Mucosa of rectum (tissue), 2 donors: ENCODE results near the gene PAQR5.

Experiments used
- H3K27ac ChIP-seq, 2 donors: one replicate each; pipeline ENCODE4 v1.7.0; 2013; ENCODE audit warnings: inconsistent platforms in 2 of 2, low read depth in 2 of 2, low read length in 2 of 2
- H3K27me3 ChIP-seq, 2 donors: one replicate each; pipeline ENCODE4 v1.7.0; 2013; ENCODE audit warnings: low read length in 2 of 2; ENCODE audit not compliant: control insufficient read depth in 2 of 2, insufficient read depth in 2 of 2
- H3K36me3 ChIP-seq, 2 donors: one replicate each; pipeline ENCODE4 v1.7.0; 2013; ENCODE audit warnings: low read length in 2 of 2; ENCODE audit not compliant: control insufficient read depth in 2 of 2, insufficient read depth in 2 of 2
- H3K4me1 ChIP-seq, 2 donors: one replicate each; pipeline ENCODE4 v1.7.0; 2013; ENCODE audit warnings: low read length in 2 of 2, mild to moderate bottlenecking in 1 of 2; ENCODE audit not compliant: control insufficient read depth in 2 of 2, insufficient read depth in 2 of 2
- H3K4me3 ChIP-seq, 2 donors: one replicate each; pipeline ENCODE4 v1.7.0; 2013; ENCODE audit warnings: low read length in 2 of 2
- H3K9ac ChIP-seq, 2 donors: one replicate each; pipeline ENCODE4 v1.7.0; 2013; ENCODE audit warnings: low read length in 2 of 2, low read depth in 1 of 2, mild to moderate bottlenecking in 1 of 2
- H3K9me3 ChIP-seq, 2 donors: one replicate each; pipeline ENCODE4 v1.7.0; 2013; ENCODE audit warnings: low read length in 2 of 2; ENCODE audit not compliant: control insufficient read depth in 2 of 2
- donor health status: healthy.
- donor health status: Normal muscosa, but diverticular disease.

Gene PAQR5

DNA sequence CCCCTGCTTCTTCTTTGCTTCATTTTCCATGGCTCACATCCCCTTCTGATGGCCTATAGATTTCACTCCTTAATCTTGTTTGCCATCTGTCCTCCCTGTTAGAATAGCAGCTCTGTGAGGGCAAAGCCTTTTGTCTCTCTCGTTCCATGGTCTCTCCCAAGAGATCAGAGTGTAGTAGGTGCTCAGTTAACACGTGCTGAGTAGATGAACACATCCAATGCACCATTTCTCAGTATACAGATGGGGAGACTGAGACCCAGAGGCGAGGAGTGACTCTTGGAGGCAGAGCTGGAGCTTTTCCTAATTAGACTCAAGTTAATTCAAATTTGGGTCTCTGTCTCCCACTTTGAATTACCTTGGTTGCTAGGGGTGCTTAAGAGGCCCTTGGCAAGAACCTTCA is 4.2 kb downstream of the PAQR5 start:
- Histone ChIP-seq H3K4me1 (peaks cover 19 to 28% of the 10 kb centered on the region in 2 donors), H3K27me3 (peaks cover 0 to 4% of the 10 kb centered on the region in 2 donors), H3K27ac (peak overlapping the region; percentile 65 to 78), H3K4me3 (no peak overlapping the region), H3K9ac (no peak overlapping the region), H3K36me3 (peaks cover 0 to 3% of the 10 kb centered on the region in 2 donors), H3K9me3 (no peaks in the 10 kb centered on the region)

DNA sequence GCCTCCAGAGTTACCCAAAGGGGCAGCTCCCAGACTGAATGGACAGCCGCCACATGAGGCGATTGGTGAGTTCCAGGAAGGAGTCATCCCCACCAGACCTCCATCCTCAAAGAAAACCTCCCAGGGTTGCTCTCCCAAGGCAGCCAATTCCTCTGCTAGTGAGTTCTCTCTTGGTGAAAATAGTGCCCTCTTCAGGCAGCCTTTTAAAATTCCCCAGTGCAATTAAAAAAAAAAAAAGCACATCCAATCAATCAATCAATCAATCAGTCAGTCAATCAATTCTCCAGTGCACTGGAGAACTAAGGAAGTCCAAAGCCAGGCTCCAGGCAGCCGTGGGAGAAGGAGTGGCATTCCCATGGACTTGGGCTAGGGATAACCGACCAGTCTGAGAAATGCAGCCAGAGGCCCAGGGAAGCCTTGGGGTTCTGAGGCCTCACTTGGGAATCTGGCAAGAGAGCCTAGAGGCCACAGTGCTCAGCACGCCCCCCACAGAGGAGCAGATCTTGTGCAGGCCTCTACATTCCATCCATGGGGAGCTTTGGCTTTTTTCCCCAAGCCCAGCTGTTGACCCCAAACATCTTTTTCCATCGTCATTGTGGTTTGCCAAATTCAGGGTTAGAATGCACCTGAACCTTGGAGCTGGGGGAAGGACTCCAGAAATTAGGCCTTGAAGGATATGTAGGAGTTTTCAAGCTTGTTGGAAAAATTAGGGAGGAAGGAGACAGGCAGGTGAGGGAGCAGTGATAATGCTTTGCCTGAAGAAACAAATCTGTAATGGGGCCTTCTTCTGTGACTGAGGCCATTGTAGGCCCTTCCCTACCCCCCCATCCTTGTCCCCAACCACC is 4.8 kb downstream of the PAQR5 start:
- peak overlapping the region; percentile 65 to 78 for H3K27ac ChIP-seq
- no peak overlapping the region for H3K4me3 ChIP-seq
- H3K36me3 ChIP-seq, result peaks cover 0 to 3% of the 10 kb centered on the region in 2 donors
- H3K9me3 ChIP-seq, result no peaks in the 10 kb centered on the region
- no peak overlapping the region for H3K9ac ChIP-seq
- peaks cover 0 to 4% of the 10 kb centered on the region in 2 donors for H3K27me3 ChIP-seq
- peaks cover 19 to 28% of the 10 kb centered on the region in 2 donors for H3K4me1 ChIP-seq

DNA sequence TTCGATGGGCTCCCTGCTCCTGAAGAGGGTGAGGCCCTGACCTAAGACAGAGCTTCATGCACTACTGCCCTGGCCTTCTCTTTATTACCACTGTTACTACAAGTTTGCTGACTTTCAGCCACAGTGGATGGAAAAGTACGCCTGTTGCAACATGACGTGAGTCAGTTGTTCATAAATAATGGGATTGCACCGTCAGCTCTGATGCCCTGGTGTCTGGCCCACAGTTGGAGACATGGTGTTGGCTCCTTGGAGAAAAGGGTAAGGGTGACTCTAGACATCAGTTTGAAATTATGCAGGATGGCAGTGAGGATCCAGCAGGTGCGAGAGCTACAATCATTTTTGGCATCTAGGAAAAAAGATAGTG is 5.5 kb downstream of the PAQR5 start:
- H3K9me3 ChIP-seq, result no peaks in the 10 kb centered on the region
- H3K9ac ChIP-seq, result no peak overlapping the region
- H3K4me3 ChIP-seq, result no peak overlapping the region
- peak overlapping the region; percentile 65 to 78 for H3K27ac ChIP-seq
- peaks cover 0 to 3% of the 10 kb centered on the region in 2 donors for H3K36me3 ChIP-seq
- H3K27me3 ChIP-seq, result peaks cover 0 to 4% of the 10 kb centered on the region in 2 donors
- peaks cover 19 to 28% of the 10 kb centered on the region in 2 donors for H3K4me1 ChIP-seq

DNA sequence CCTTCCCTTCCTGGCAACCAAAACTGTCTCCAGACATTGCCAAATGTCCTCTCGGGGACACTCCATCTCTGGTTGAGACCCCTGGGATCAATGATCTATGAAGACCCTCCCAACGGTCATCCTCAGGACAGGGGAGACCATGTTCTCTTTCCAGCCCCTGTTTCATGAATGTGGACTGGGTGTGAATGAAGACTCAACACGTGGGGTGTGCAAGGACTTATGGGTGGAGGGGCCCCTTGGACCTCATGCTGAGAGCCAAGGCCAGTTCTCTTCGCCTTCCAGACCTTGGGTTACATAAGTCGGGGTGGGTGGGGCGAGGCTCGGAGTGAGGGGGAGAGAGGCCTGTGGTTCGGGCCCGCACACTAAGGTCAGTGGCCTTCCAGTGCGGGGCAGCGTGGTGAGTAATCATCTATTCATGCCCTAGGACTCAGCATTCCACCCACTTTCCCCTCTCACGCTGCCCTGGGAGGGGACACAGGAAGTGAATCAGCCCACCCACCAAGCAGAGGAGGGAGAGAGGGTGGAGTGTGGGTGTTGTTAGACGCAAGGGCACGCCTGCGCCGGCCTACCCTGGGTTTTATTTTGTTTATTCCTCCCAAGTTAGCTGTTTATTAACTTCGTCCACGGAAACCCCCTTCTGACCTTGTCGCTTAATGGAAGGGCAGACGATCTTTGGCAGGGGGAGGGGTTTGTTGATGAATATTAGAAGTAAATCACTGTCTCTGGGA is 6.7 kb downstream of the PAQR5 start:
- H3K27ac ChIP-seq, result peak overlapping the region; percentile 65 to 78
- H3K27me3 ChIP-seq, result peaks cover 0 to 2% of the 10 kb centered on the region in 2 donors
- H3K36me3 ChIP-seq, result peaks cover 0 to 3% of the 10 kb centered on the region in 2 donors
- H3K9me3 ChIP-seq, result no peaks in the 10 kb centered on the region
- peak overlapping the region in 1 of 2 donors; percentile 56 for H3K9ac ChIP-seq
- H3K4me3 ChIP-seq, result no peak overlapping the region
- H3K4me1 ChIP-seq, result peaks cover 13 to 23% of the 10 kb centered on the region in 2 donors

DNA sequence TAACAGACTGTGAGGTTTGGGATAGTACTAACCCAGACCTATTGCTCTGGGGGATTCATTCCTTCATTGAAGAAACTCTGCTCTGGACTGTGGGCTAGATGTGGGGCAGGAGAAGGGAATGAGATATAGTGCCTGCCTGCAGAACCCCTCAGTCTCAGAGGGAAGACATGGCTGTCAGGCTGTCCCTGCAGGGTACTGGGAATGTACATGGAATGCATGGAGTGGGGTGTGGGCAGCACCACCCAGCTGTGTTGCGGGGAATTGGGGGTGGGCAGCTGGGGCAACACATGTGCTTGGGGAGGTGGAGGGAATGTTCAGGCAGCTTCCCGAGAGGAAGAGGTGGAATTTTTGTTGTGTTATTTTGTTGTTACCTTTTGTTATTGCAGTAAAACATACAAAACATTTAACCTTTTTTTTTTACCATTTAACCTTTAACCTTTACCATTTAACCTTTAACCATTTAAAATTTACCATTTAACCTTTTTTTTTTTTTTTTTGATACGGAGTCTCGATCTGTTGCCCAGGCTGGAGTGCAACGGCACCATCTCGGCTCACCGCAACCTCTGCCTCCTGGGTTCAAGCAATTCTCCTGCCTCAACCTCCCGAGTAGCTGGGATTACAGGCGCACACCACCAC is 7.3 kb downstream of the PAQR5 start:
- Histone ChIP-seq H3K36me3 (peaks cover 0 to 3% of the 10 kb centered on the region in 2 donors), H3K4me3 (peak overlapping the region in 1 of 2 donors; percentile 42), H3K4me1 (peaks cover 13 to 25% of the 10 kb centered on the region in 2 donors), H3K9ac (peak overlapping the region in 1 of 2 donors; percentile 56), H3K9me3 (no peaks in the 10 kb centered on the region), H3K27ac (peak overlapping the region; percentile 48 to 78), H3K27me3 (peaks cover 0 to 2% of the 10 kb centered on the region in 2 donors)

DNA sequence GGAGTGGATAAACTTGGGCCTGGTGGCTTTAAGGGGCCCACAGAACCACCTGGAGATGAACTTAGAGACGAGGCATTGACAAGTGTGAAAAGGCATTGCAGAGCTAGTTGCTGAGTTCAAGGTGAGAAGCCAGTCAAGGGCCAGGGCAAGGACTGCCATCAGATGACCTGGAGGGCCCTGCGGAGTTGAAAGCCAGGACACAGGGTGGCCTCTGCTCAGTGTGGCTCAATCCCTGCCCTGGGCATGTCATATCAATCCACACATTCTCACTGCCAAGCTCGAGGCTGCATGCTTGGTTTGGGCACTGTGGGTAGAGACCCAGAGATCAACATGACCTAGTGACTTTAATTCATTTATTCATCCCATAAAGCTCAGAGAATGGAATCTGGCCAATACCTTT is 9.2 kb downstream of the PAQR5 start:
- Histone ChIP-seq H3K27me3 (no peaks in the 10 kb centered on the region), H3K36me3 (peaks cover 0 to 3% of the 10 kb centered on the region in 2 donors), H3K9me3 (no peaks in the 10 kb centered on the region), H3K4me1 (peaks cover 14 to 28% of the 10 kb centered on the region in 2 donors), H3K9ac (no peak overlapping the region), H3K27ac (no peak overlapping the region), H3K4me3 (no peak overlapping the region)

DNA sequence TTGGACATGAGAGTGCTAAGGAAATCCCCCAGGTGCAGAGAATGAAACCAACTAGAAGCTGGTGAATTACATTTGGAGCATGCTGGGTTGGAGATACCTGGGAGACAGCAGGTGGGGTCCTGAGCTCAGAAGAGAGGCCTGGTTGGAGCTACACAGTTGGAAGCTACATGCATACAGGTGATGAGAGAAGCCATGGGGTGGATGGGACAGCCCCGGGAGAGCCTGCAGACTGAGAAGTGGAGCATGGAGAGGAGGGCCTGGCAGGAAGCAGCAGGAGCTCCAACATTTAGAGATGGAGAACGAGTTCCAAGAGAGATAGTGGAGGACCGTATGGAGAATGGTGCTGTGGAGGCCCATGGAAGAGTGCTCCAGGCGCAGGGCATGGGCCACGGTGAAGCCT is 10.2 kb downstream of the PAQR5 start:
- Histone ChIP-seq H3K4me3 (no peak overlapping the region), H3K27ac (no peak overlapping the region), H3K27me3 (no peaks in the 10 kb centered on the region), H3K4me1 (peaks cover 23 to 31% of the 10 kb centered on the region in 2 donors), H3K9ac (no peak overlapping the region), H3K36me3 (peaks cover 0 to 3% of the 10 kb centered on the region in 2 donors), H3K9me3 (no peaks in the 10 kb centered on the region)

DNA sequence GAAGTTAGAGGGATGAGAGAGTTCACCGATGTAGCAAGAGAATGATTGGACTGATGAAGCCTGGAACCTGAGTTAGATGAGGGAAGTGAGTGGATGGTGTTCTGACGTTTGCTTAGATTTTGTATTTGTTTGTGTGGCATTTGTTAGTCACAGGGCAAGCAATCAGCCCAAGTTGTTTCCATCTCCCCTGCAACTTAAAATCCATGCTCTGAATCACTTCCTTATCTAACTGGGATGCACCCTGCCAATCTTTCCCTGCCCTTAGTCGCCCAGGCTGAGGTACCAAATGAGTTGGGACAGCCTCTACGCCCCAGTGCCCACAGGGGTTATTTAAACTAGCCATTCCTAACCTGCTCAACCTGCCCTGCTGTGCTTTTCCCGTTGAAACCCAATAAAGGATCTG is 12.6 kb downstream of the PAQR5 start:
- Histone ChIP-seq H3K4me1 (peaks cover 33 to 35% of the 10 kb centered on the region in 2 donors), H3K9me3 (no peaks in the 10 kb centered on the region), H3K9ac (no peak overlapping the region), H3K36me3 (peaks cover 0 to 3% of the 10 kb centered on the region in 2 donors), H3K27ac (no peak overlapping the region), H3K4me3 (no peak overlapping the region), H3K27me3 (no peaks in the 10 kb centered on the region)

DNA sequence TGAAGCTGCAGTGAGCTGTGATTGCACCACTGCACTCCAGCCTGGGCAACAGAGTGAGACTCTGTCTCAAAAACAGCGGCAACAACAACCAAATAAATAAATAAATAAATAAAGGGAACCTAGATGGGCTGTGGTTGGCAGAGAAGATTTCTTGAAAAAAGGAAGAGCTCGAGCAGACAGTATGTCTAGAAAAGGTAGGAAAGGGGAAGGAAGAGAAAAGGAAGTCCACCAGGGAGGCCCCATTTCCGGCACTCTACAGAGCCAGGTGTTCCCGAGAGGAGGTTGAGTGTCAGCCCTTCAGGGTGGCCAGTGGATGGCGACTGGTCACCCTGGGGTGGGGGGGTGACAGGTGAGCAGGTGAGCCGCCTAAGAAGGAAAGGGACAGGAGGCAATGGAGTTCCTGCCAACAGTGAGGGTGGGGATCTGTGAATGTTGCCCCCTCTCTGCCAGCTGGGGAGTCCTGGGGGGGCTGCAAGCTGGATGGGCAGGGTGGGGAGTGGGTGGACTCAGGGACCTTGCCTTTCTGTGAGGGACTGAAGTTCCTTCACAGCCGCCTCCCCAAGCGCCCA is 14.8 kb downstream of the PAQR5 start:
- Histone ChIP-seq H3K4me1 (peaks cover 47 to 56% of the 10 kb centered on the region in 2 donors), H3K9ac (peak overlapping the region; percentile 34 to 71), H3K27ac (peak overlapping the region; percentile 94)

More for the DNA sequence above, 14.8 kb downstream of the PAQR5 start:
- Histone ChIP-seq H3K9me3 (no peaks in the 10 kb centered on the region), H3K27me3 (no peaks in the 10 kb centered on the region), H3K36me3 (no peaks in the 10 kb centered on the region), H3K4me3 (peak overlapping the region; percentile 19 to 63)
